K562 (cell line): ENCODE data around the gene REM1. TPM values are rescaled to one million over a fixed set of nuclear protein-coding genes. Genes with fewer than 3 reads are reported as not detected.

Experiments used
- ATAC-seq: fragments of 200-7000 bp; cut with Tn5 transposase; 3 replicates; pipeline ENCODE4 v1.9.1; 2020; ENCODE audit warnings: moderate library complexity
- BruUV-seq: library from RNA; stranded (reverse); fragments of 400-500 nt; replicated peaks from 2 replicates; lab custom pipeline; 2021; lab: Mats Ljungman, UMichigan
- CTCF ChIA-PET: fragments of 300-600 bp; formaldehyde crosslinking; extraction: SDS; loops from one replicate; lab custom pipeline; 2021; ENCODE audit warnings: low intra/inter-chr PET ratio; lab: Yijun Ruan, JAX
- POLR2A ChIA-PET: fragments of 300-600, 350-650 bp; sonication (Branson Sonifier 250); formaldehyde crosslinking; extraction: SDS; loops from one replicate; lab custom pipeline; 2021; ENCODE audit warnings: antibody characterized with exemption, inconsistent platforms; lab: Yijun Ruan, JAX
- DNase-seq, 4 experiments: peaks; one replicate each; pipeline versions ENCODE4 v3.0.0 to v3.0.0-alpha.2; 2011 to 2018; ENCODE audit warnings: low spot score in 3 of 4, mixed read lengths in 3 of 4; ENCODE audit errors: extremely low read depth in 1 of 4
- FAIRE-seq: peaks from 2 replicates; lab custom pipeline; 2011; peaks lifted over from hg19 to GRCh38; lab: Jason Lieb, UNC
- H2AFZ ChIP-seq: 2 replicates; pipeline ENCODE4 v1.6.0; 2011; ENCODE audit warnings: low read depth, low read length, control low read depth, inconsistent platforms
- H3K27ac ChIP-seq: fragments of 200-600 bp; 3 replicates; pipeline ENCODE4 v1.8.0; 2011; ENCODE audit warnings: low read depth, mild to moderate bottlenecking, control low read depth, inconsistent platforms, low read length, moderate library complexity, mixed read lengths; ENCODE audit errors: extremely low read depth
- H3K27me3 ChIP-seq, 2 experiments: fragments of 300-600 bp in 1 of 2; 2 replicates in 1 of 2; 3 replicates in 1 of 2; pipeline versions ENCODE4 v1.6.0 to v1.8.0; 2011; ENCODE audit warnings: inconsistent platforms in 2 of 2, low read length in 2 of 2, mild to moderate bottlenecking in 1 of 2, mixed read lengths in 1 of 2, moderate library complexity in 1 of 2; ENCODE audit not compliant: control insufficient read depth in 2 of 2, insufficient read depth in 2 of 2
- H3K36me3 ChIP-seq: fragments of 300-600 bp; 3 replicates; pipeline ENCODE4 v1.8.0; 2011; ENCODE audit warnings: mild to moderate bottlenecking, low read length, inconsistent platforms; ENCODE audit not compliant: control insufficient read depth, insufficient read depth
- H3K4me1 ChIP-seq, 2 experiments: fragments of 200-600 bp in 1 of 2; replicated peaks in 1 of 2; 2 replicates in 1 of 2; 3 replicates in 1 of 2; pipeline versions ENCODE4 v1.5.1 to v1.8.0; 2011; ENCODE audit warnings: inconsistent platforms in 2 of 2, low read length in 2 of 2, mild to moderate bottlenecking in 1 of 2, mixed read lengths in 1 of 2, moderate library complexity in 1 of 2; ENCODE audit not compliant: control insufficient read depth in 2 of 2, insufficient read depth in 2 of 2
- H3K4me2 ChIP-seq: 2 replicates; pipeline ENCODE4 v1.6.1; 2011; ENCODE audit warnings: low read length, control low read depth, inconsistent platforms, mixed read lengths; ENCODE audit not compliant: insufficient read depth
- H3K4me3 ChIP-seq: fragments of 200-600 bp; sonication (generic), shearing (Covaris generic); 2 replicates; pipeline ENCODE4 v1.5.1; 2016; ENCODE audit warnings: control low read depth, inconsistent platforms
- H3K79me2 ChIP-seq: fragments of 200-600 bp; 3 replicates; pipeline ENCODE4 v1.8.0; 2011; ENCODE audit warnings: low read length, inconsistent platforms; ENCODE audit not compliant: control insufficient read depth, insufficient read depth
- H3K9ac ChIP-seq, 2 experiments: 2 replicates each; pipeline versions ENCODE4 v1.6.0 to v1.6.1; 2011; ENCODE audit warnings: low read depth in 2 of 2, low read length in 2 of 2, control low read depth in 1 of 2, inconsistent platforms in 1 of 2, mild to moderate bottlenecking in 1 of 2, mixed read lengths in 1 of 2; ENCODE audit not compliant: insufficient read depth in 1 of 2
- H3K9me1 ChIP-seq: one replicate; pipeline ENCODE4 v1.6.0; 2011; ENCODE audit warnings: inconsistent platforms, mild to moderate bottlenecking, low read length, moderate library complexity; ENCODE audit not compliant: control insufficient read depth, insufficient read depth
- H3K9me3 ChIP-seq: replicated peaks from 2 replicates; pipeline ENCODE4 v1.5.1; 2011; ENCODE audit warnings: low read depth, low read length, inconsistent platforms; ENCODE audit not compliant: control insufficient read depth, insufficient read depth
- H4K20me1 ChIP-seq: replicated peaks from 2 replicates; pipeline ENCODE4 v1.6.1; 2011; ENCODE audit warnings: low read length, inconsistent platforms, mixed read lengths; ENCODE audit not compliant: control insufficient read depth, insufficient read depth
- GABPB2 ChIP-seq: fragments of 250-450 bp; sonication (Bioruptor Pico); conservative IDR thresholded peaks from 2 replicates; pipeline ENCODE4 v1.5.1; 2021; ENCODE audit warnings: mild to moderate bottlenecking
- KLF1 ChIP-seq: fragments of 450-650 bp; IDR thresholded peaks from 2 replicates; pipeline ENCODE4 v1.6.1; 2016; ENCODE audit warnings: missing genetic modification characterization, missing compliant biosample characterization
- LEF1 ChIP-seq: fragments of 450-650 bp; IDR thresholded peaks from 2 replicates; pipeline ENCODE4 v1.6.1; 2016; ENCODE audit warnings: mild to moderate bottlenecking
- MEF2D ChIP-seq: conservative IDR thresholded peaks from 2 replicates; pipeline ENCODE4 v1.6.1; 2016; ENCODE audit warnings: low read depth, missing genetic modification characterization, missing compliant biosample characterization
- MTA1 ChIP-seq: fragments of 450-650 bp; IDR thresholded peaks from 2 replicates; pipeline ENCODE4 v1.6.1; 2017; ENCODE audit warnings: borderline replicate concordance
- NEUROD1 ChIP-seq: fragments of 150-350 bp; IDR thresholded peaks from 2 replicates; pipeline ENCODE4 v1.6.1; 2014; ENCODE audit warnings: borderline replicate concordance, low read length, low read depth; ENCODE audit not compliant: partially characterized antibody
- PRMT5 ChIP-seq: sonication (generic); formaldehyde crosslinking; IDR thresholded peaks from 2 replicates; pipeline ENCODE4 v1.5.0; 2020; ENCODE audit warnings: missing genetic modification reagents
- RAD21 ChIP-seq, 2 experiments: fragments of 250-450 bp in 1 of 2; fragments of 450-650 bp in 1 of 2; sonication (Bioruptor Pico) in 1 of 2; formaldehyde crosslinking in 1 of 2; IDR thresholded peaks in 1 of 2; conservative IDR thresholded peaks in 1 of 2; 2 replicates each; pipeline versions ENCODE4 v1.4.0 to v1.8.0; 2020 to 2022; ENCODE audit warnings: mild to moderate bottlenecking in 2 of 2, moderate library complexity in 1 of 2
- RAD51 ChIP-seq: fragments of 450-650 bp; IDR thresholded peaks from 2 replicates; pipeline ENCODE4 v1.7.1; 2016; ENCODE audit warnings: low read depth, mild to moderate bottlenecking, borderline replicate concordance
- RBBP5 ChIP-seq: fragments of 200-600 bp; sonication (generic); IDR thresholded peaks from 2 replicates; pipeline ENCODE4 v1.6.1; 2012; ENCODE audit warnings: borderline replicate concordance, mild to moderate bottlenecking, low read length, control low read depth, inconsistent platforms; ENCODE audit not compliant: insufficient read depth, poor library complexity, severe bottlenecking
- YY1 ChIP-seq, 3 experiments: IDR thresholded peaks; 2 replicates each; pipeline ENCODE4 v1.6.1; 2011; ENCODE audit warnings: low read length in 2 of 3, mild to moderate bottlenecking in 2 of 3, moderate library complexity in 2 of 3, borderline replicate concordance in 1 of 3, control low read depth in 1 of 3, low read depth in 1 of 3; ENCODE audit not compliant: insufficient read depth in 3 of 3, insufficient replicate concordance in 2 of 3, control insufficient read depth in 1 of 3, insufficient read length in 1 of 3; ENCODE audit errors: extremely low read depth in 1 of 3
- ZNF408 ChIP-seq: fragments of 250-450 bp; sonication (Bioruptor Pico); IDR thresholded peaks from 2 replicates; pipeline ENCODE4 v1.4.0; 2020; ENCODE audit warnings: low read depth, mild to moderate bottlenecking, moderate library complexity
- ZNF507 ChIP-seq: conservative IDR thresholded peaks from 2 replicates; pipeline ENCODE4 v1.6.1; 2017; ENCODE audit warnings: missing genetic modification characterization, missing compliant biosample characterization
- WGBS: fragments of 100-300 bp; shearing (Covaris generic); methylation state at CpG from one replicate; pipeline ENCODE4 v1.1.6; 2016; ENCODE audit warnings: low coverage, mixed read lengths; ENCODE audit not compliant: insufficient coverage; ENCODE audit errors: missing lambda C conversion rate; 5-methylcytosine and 5-hydroxymethylcytosine counted together
- in situ Hi-C: fragments of 300-500 bp; cut with MboI; formaldehyde crosslinking; loops from 4 replicates; pipeline ENCODE4 v1.15.0; 2018; ENCODE audit warnings: inconsistent platforms, mixed read lengths
- intact Hi-C: fragments of 100-400 bp; cut with micrococcal nuclease; formaldehyde crosslinking; loops from 2 replicates; pipeline ENCODE4 v1.14.2; 2022
- polyA plus RNA-seq, 8 experiments: library from polyadenylated mRNA; depleted of rRNA in 4 of 8; stranded (reverse) in 5 of 8; unstranded in 3 of 8; fragments of >200 nt; fragmentation: Nextera tagmentation in 2 of 8; fragmentation: Illumina TruSeq in 1 of 8; extraction: Ambion mirVana in 2 of 8; extraction: Trizol in 1 of 8; gene quantifications; 2 replicates each; pipeline versions ENCODE4 v1.2.1 to v1.2.3, GENCODE V29; 2011 to 2014; ENCODE audit warnings: inconsistent platforms in 1 of 8, missing spikeins in 1 of 8
- total RNA-seq, 7 experiments: library from RNA; depleted of rRNA in 6 of 7; stranded (reverse); fragments of >200 nt in 6 of 7; fragmentation: Illumina TruSeq in 2 of 7; extraction: Trizol in 2 of 7; gene quantifications; 2 replicates each; pipeline versions ENCODE4 v1.2.1 to v1.2.3, GENCODE V29; 2011 to 2021; ENCODE audit warnings: low replicate concordance in 1 of 7
- TF ChIP-seq, protein P1 (sequence below): fragments of 450-650 bp; formaldehyde crosslinking; IDR thresholded peaks from 2 replicates; pipeline ENCODE4 v1.4.0; 2022; ENCODE audit warnings: missing genetic modification characterization
- TF ChIP-seq, protein P2 (sequence below): sonication (generic); formaldehyde crosslinking; IDR thresholded peaks from 2 replicates; pipeline ENCODE4 v1.8.1; 2023; ENCODE audit warnings: mild to moderate bottlenecking, missing genetic modification reagents
- TF ChIP-seq, protein P3 (sequence below): fragments of 450-650 bp; IDR thresholded peaks from 2 replicates; pipeline ENCODE4 v1.6.1; 2016; ENCODE audit warnings: antibody characterized with exemption

REM1 gene
- total and polyA plus RNA-seq, 9 of the 15 experiments (the other 6 are each of a cell fraction or from before 2014, with no cell fraction given): not detected

DNA sequence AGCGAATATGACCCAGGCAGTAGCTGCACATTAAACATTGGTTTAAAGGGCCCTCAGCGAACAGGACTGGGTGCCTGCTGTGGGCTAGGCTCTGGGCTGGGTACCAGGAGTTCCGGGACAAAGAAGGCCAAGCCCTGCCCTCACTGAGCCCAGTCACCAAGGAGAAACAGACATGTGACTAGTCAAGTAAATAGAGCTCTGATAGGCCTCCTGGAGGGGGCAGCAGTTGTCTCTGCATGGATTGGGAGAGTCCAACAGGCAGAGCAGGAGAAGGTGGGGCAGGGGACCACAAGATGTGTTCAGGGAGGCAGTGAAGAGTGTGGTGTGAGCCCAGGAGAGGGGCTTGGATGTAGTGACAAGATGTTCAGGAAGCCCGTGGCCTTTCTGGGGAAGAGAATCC lies 42.3 kb downstream of the REM1 start:
- DNase-seq: peak; percentile 32 to 62 (median 42)
- peaks cover 53% of the 10 kb centered on the region for H3K36me3 ChIP-seq
- no TSS peak for BruUV-seq
- H3K9me3 ChIP-seq: no peaks in the 10 kb centered on the region
- no peaks in the 10 kb centered on the region for H3K9me1 ChIP-seq
- H3K79me2 ChIP-seq: peaks cover 67% of the 10 kb centered on the region
- intact Hi-C loops: no loop called here
- H3K9ac ChIP-seq: no peak overlapping the region
- peak overlapping the region; percentile 12; the same call in 1 of the 2 replicates for H3K4me2 ChIP-seq
- peaks cover 16% of the 10 kb centered on the region; the same call in 1 of the 2 replicates for H4K20me1 ChIP-seq
- in situ Hi-C loops: no loop called here
- H3K27me3 ChIP-seq: no peaks in the 10 kb centered on the region
- CTCF ChIA-PET: interaction anchor here (0.6 to 1.4 kb wide), 2 partner anchors 95 to 96 kb away, joined by 3 to 5 read pairs; no protein-coding TSS in a partner anchor
- peak; percentile 73 for ATAC-seq
- H3K4me3 ChIP-seq: no peak overlapping the region
- H2AFZ ChIP-seq: no peak overlapping the region
- peaks cover 24 to 29% of the 10 kb centered on the region in 2 experiments; a peak in 4 of 5 replicates for H3K4me1 ChIP-seq
- 78% methylated on average over 4 of the region's 4 CpGs for WGBS
- POLR2A ChIA-PET: interaction anchor here (0.6 to 1.5 kb wide), 4 partner anchors 18 to 88 kb away, joined by 3 to 5 read pairs (median 4); partner anchors contain the start of gene ID1
- FAIRE-seq: peak; percentile 59
- H3K27ac ChIP-seq: no peak overlapping the region
- TF ChIP-seq MEF2D (tag) (no peak), KLF1 (tag) (no peak), MTA1 (no peak), ZNF507 (tag) (no peak), RBBP5 (no peak), NEUROD1 (no peak), PRMT5 (CRISPR knock-in tag) (no peak), RAD21 (CRISPR knock-in tag; conservative IDR thresholded peaks at IDR 0.05 in 1 of 2, IDR thresholded peaks at IDR 0.05 in 1 of 2) (peak in 1 of 2 experiments; percentile 16; a peak in 1 of 4 replicates), LEF1 (no peak), GABPB2 (CRISPR knock-in tag) (no peak), RAD51 (peak; percentile 10; the same call in 1 of the 2 replicates), YY1 (IDR thresholded peaks at IDR 0.05; ENCODE audit: borderline replicate concordance in 1 of 3, control insufficient read depth in 1 of 3, extremely low read depth in 1 of 3, insufficient read depth in 3 of 3, insufficient read length in 1 of 3, insufficient replicate concordance in 2 of 3, low read depth in 1 of 3, low read length in 2 of 3) (no peak), ZNF408 (CRISPR knock-in tag) (no peak)
- TF ChIP-seq, protein P1, sequence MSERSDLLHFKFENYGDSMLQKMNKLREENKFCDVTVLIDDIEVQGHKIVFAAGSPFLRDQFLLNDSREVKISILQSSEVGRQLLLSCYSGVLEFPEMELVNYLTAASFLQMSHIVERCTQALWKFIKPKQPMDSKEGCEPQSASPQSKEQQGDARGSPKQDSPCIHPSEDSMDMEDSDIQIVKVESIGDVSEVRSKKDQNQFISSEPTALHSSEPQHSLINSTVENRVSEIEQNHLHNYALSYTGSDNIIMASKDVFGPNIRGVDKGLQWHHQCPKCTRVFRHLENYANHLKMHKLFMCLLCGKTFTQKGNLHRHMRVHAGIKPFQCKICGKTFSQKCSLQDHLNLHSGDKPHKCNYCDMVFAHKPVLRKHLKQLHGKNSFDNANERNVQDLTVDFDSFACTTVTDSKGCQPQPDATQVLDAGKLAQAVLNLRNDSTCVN (CRISPR knock-in tag): no peak
- TF ChIP-seq, protein P2, sequence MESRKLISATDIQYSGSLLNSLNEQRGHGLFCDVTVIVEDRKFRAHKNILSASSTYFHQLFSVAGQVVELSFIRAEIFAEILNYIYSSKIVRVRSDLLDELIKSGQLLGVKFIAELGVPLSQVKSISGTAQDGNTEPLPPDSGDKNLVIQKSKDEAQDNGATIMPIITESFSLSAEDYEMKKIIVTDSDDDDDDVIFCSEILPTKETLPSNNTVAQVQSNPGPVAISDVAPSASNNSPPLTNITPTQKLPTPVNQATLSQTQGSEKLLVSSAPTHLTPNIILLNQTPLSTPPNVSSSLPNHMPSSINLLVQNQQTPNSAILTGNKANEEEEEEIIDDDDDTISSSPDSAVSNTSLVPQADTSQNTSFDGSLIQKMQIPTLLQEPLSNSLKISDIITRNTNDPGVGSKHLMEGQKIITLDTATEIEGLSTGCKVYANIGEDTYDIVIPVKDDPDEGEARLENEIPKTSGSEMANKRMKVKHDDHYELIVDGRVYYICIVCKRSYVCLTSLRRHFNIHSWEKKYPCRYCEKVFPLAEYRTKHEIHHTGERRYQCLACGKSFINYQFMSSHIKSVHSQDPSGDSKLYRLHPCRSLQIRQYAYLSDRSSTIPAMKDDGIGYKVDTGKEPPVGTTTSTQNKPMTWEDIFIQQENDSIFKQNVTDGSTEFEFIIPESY (CRISPR knock-in tag): no peak
- TF ChIP-seq, protein P3, sequence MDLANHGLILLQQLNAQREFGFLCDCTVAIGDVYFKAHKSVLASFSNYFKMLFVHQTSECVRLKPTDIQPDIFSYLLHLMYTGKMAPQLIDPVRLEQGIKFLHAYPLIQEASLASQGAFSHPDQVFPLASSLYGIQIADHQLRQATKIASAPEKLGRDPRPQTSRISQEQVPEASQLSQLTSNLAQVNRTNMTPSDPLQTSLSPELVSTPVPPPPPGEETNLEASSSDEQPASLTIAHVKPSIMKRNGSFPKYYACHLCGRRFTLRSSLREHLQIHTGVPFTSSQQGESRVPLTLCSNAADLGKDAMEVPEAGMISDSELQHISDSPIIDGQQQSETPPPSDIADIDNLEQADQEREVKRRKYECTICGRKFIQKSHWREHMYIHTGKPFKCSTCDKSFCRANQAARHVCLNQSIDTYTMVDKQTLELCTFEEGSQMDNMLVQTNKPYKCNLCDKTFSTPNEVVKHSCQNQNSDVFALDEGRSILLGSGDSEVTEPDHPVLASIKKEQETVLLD: no peak
